Muscle of leg (tissue), 11 donors: Measurements from ENCODE around the gene DNAJB12. TPM values are rescaled to one million over a fixed set of nuclear protein-coding genes. Genes with fewer than 3 reads are reported as not detected.
A peak's percentile ranks its signal among the peaks of the same experiment; 100 is the strongest.

Experiments used
- DNase-seq: peaks from one replicate; pipeline ENCODE4 v3.0.0; 2013
- H3K27ac ChIP-seq: one replicate; pipeline ENCODE4 v1.5.1; 2013; ENCODE audit warnings: mild to moderate bottlenecking, low read length, control low read depth
- H3K27me3 ChIP-seq: one replicate; pipeline ENCODE4 v1.6.1; 2013; ENCODE audit warnings: low read length; ENCODE audit not compliant: control insufficient read depth, insufficient read depth
- H3K36me3 ChIP-seq: one replicate; pipeline ENCODE4 v1.6.1; 2013; ENCODE audit warnings: low read length; ENCODE audit not compliant: control insufficient read depth, insufficient read depth
- H3K4me1 ChIP-seq: one replicate; pipeline ENCODE4 v1.6.1; 2013; ENCODE audit warnings: low read length; ENCODE audit not compliant: control insufficient read depth, insufficient read depth
- H3K4me3 ChIP-seq: one replicate; pipeline ENCODE4 v1.5.1; 2013; ENCODE audit warnings: low read length, control low read depth
- H3K9me3 ChIP-seq: replicated peaks from 2 replicates; pipeline ENCODE4 v1.6.1; 2013; ENCODE audit warnings: low read depth, low read length; ENCODE audit not compliant: control insufficient read depth
- WGBS: methylation state at CpG from one replicate; pipeline ENCODE4 v1.1.5; 2013; ENCODE audit warnings: missing lambda C conversion rate; ENCODE audit not compliant: insufficient coverage; 5-methylcytosine and 5-hydroxymethylcytosine counted together
- polyA plus RNA-seq, 8 donors: library from polyadenylated mRNA; unstranded; fragments of 120-200 nt; gene quantifications; one replicate each; pipeline versions ENCODE4 v1.2.1 to v1.2.3, GENCODE V29; 2013; ENCODE audit warnings: inconsistent platforms in 1 of 8, low replicate concordance in 1 of 8; ENCODE audit not compliant: insufficient read length in 8 of 8, insufficient read depth in 1 of 8
- total RNA-seq: library from RNA; stranded (reverse); fragments of 120-200 nt; gene quantifications from one replicate; pipeline ENCODE4 v1.2.4, GENCODE V29; 2013

Gene DNAJB12
- total and polyA plus RNA-seq, 9 donors, result 19.6 to 25.1 (median 22.8) TPM

GRCh38 chr10:72340510-72341261, 14.0 kb downstream of the DNAJB12 start:
- Histone ChIP-seq H3K36me3 (peaks cover 77% of the 10 kb centered on the region), H3K9me3 (no peaks in the 10 kb centered on the region), H3K27ac (no peak overlapping the region), H3K27me3 (no peaks in the 10 kb centered on the region), H3K4me1 (peaks cover 19% of the 10 kb centered on the region), H3K4me3 (no peak overlapping the region)
- 69% methylated on average over 13 of the region's 28 CpGs for WGBS
- no peak for DNase-seq

- Histone ChIP-seq H3K4me3 (no peak overlapping the region), H3K27me3 (no peaks in the 10 kb centered on the region), H3K4me1 (peaks cover 43% of the 10 kb centered on the region), H3K9me3 (no peaks in the 10 kb centered on the region), H3K36me3 (peaks cover 80% of the 10 kb centered on the region), H3K27ac (no peak overlapping the region)
- no peak for DNase-seq
- WGBS, result no CpG with 5 or more reads among the region's 7 CpGs
Observed at GRCh38 chr10:72338180-72338579, 16.5 kb downstream of the DNAJB12 start.

GRCh38 chr10:72337722-72338121, 17.0 kb downstream of the DNAJB12 start:
- no peak for DNase-seq
- H3K27ac ChIP-seq, result no peak overlapping the region
- H3K4me3 ChIP-seq, result no peak overlapping the region
- 80% methylated on average over 8 of the region's 9 CpGs for WGBS
- no peaks in the 10 kb centered on the region for H3K27me3 ChIP-seq
- H3K36me3 ChIP-seq, result peaks cover 76% of the 10 kb centered on the region
- H3K4me1 ChIP-seq, result peaks cover 48% of the 10 kb centered on the region
- H3K9me3 ChIP-seq, result no peaks in the 10 kb centered on the region

GRCh38 chr10:72337039-72337629, 17.6 kb downstream of the DNAJB12 start:
- Histone ChIP-seq H3K27me3 (no peaks in the 10 kb centered on the region), H3K4me1 (peaks cover 52% of the 10 kb centered on the region), H3K36me3 (peaks cover 70% of the 10 kb centered on the region), H3K4me3 (no peak overlapping the region), H3K9me3 (no peaks in the 10 kb centered on the region), H3K27ac (peak overlapping the region; percentile 59)
- DNase-seq, result peak; percentile 83
- 0% methylated on average over 2 of the region's 5 CpGs for WGBS

DNA sequence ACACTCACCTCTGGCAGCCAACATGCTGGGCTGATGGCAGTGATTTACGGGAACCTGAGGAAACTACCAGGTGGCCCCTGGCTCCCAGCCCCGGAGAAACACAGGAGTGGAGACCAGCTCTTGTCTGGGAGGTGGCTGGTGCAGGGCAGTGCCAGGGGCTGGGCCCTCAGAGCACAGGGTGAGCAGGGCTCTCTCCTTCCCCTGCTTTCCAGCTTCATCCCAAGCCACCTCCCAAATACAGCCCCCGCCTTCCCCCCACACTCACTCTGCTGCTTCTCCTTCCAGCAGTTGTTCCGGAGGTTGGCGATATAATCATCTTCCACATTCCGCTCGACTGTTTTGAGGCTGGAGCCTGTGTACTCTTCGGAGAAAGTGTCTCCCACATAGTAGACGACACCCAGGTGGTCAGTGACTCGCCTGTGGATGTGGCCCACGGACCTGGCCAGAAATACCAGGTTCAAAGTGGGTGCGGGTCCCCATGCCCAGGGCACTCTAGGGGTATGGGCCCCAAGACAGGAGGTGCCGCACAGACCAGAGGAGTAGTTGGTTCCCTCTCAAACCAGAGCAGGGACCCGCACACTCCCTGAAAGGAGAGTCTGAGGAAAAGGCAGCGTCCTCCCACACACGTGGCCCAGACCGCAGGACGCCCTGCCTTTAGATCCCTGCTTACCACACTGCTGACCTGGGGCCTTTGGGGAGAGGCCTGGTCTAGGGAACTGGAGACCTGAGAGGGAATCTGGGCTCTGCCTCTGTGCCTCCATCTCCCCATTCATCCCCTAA, 18.3 kb downstream of the DNAJB12 start:
- Histone ChIP-seq H3K27ac (peak overlapping the region; percentile 93), H3K9me3 (no peaks in the 10 kb centered on the region), H3K4me3 (no peak overlapping the region), H3K4me1 (peaks cover 57% of the 10 kb centered on the region), H3K36me3 (peaks cover 65% of the 10 kb centered on the region), H3K27me3 (no peaks in the 10 kb centered on the region)
- no peak for DNase-seq
- WGBS, result 70% methylated on average over 11 of the region's 18 CpGs

DNA sequence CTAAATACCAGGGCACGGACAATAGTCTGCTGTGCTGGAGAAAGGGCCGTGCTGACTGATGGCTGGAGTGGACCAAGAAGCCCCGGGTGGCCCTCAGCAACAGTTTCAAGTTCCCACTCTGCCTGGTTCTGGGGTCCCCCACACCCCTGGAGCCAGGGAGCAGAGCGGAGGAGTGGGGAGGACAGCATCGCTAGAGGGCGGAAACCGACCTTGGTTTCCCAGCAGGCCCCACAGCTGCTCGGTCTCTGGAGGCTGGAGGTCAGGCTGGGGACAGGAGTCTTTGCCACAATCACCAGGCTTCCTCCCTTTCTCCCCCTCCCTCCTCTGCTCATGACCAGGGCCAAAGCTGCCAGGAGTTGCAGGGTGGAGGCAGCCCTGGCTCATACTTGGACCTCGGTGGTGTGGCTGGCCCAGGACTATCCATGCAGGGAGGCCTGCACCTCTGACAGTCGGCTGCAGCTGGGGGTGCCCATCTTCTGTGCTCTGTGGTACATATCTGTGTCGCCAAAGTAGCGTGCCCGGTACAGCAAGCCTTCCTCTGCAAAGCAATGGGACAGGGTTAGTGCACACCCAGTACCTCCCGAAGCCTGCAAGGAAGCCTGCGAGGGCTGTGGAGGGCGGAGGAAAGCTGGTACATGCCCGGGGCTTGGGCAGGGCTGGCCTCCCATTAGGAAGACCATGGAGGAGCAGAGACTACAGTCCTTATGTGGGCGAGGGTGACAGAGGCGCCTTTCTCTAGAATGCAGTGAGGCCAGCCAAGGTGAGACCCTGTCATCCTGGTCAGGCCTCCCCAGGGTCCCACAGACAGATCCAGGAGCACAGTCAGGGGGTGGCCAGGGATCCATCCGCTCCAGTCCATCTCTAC, 19.1 kb downstream of the DNAJB12 start:
- Histone ChIP-seq H3K27ac (peak overlapping the region; percentile 93), H3K9me3 (no peaks in the 10 kb centered on the region), H3K4me3 (no peak overlapping the region), H3K27me3 (no peaks in the 10 kb centered on the region), H3K4me1 (peaks cover 65% of the 10 kb centered on the region), H3K36me3 (peaks cover 57% of the 10 kb centered on the region)
- 60% methylated on average over 17 of the region's 20 CpGs for WGBS
- DNase-seq, result peak; percentile 76

DNA sequence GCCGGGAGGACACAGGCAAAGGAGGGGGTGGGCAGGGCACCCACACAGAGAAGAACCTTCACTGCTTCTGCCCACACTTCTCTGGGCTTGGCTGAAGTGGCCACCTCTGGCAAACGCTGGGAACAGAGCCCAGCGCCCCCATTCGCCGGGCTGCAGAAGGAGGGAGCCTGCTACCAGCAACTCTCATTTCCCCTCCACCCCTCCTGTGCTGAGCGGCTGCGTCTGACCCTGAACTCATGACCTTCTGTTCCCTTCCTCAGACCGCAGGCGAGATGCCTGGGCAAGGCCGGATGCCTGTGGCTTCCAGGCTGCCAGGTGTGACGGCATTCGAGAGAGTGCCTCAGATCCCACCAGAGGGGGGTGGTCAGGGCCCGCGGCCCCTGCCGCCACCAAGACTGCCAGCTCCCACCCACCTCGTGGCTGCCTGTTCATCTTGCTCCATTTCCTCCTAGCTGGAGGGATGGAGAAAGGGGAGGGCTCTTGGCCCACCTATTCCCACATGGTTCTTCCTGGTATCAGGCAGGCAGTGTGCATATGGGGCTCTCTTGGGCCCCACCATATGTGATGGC, 19.8 kb downstream of the DNAJB12 start:
- peaks cover 56% of the 10 kb centered on the region for H3K36me3 ChIP-seq
- no peak overlapping the region for H3K4me3 ChIP-seq
- WGBS, result 25% methylated on average over 12 of the region's 16 CpGs
- H3K4me1 ChIP-seq, result peaks cover 65% of the 10 kb centered on the region
- peak overlapping the region; percentile 93 for H3K27ac ChIP-seq
- DNase-seq, result peak; percentile 70
- H3K9me3 ChIP-seq, result no peaks in the 10 kb centered on the region
- no peaks in the 10 kb centered on the region for H3K27me3 ChIP-seq

GRCh38 chr10:72334196-72334824, 20.4 kb downstream of the DNAJB12 start:
- peaks cover 56% of the 10 kb centered on the region for H3K36me3 ChIP-seq
- no peaks in the 10 kb centered on the region for H3K27me3 ChIP-seq
- H3K4me1 ChIP-seq, result peaks cover 71% of the 10 kb centered on the region
- no peak overlapping the region for H3K4me3 ChIP-seq
- H3K27ac ChIP-seq, result peak overlapping the region; percentile 93
- peak; percentile 79 for DNase-seq
- WGBS, result 64% methylated on average over 5 of the region's 17 CpGs
- no peaks in the 10 kb centered on the region for H3K9me3 ChIP-seq
